ENCODE data around the gene PEAK3. TPM values are rescaled to one million over a fixed set of nuclear protein-coding genes. Genes with fewer than 3 reads are reported as not detected.
A peak's percentile ranks its signal among the peaks of the same experiment; 100 is the strongest.

PEAK3 gene
- total RNA-seq, 1 experiment from 2014 or later, result not detected

- CTCF ChIA-PET, result no interaction called here
Measured at GRCh38 chr19:2242092-2242537, 39.9 kb downstream of the PEAK3 start.

DNA sequence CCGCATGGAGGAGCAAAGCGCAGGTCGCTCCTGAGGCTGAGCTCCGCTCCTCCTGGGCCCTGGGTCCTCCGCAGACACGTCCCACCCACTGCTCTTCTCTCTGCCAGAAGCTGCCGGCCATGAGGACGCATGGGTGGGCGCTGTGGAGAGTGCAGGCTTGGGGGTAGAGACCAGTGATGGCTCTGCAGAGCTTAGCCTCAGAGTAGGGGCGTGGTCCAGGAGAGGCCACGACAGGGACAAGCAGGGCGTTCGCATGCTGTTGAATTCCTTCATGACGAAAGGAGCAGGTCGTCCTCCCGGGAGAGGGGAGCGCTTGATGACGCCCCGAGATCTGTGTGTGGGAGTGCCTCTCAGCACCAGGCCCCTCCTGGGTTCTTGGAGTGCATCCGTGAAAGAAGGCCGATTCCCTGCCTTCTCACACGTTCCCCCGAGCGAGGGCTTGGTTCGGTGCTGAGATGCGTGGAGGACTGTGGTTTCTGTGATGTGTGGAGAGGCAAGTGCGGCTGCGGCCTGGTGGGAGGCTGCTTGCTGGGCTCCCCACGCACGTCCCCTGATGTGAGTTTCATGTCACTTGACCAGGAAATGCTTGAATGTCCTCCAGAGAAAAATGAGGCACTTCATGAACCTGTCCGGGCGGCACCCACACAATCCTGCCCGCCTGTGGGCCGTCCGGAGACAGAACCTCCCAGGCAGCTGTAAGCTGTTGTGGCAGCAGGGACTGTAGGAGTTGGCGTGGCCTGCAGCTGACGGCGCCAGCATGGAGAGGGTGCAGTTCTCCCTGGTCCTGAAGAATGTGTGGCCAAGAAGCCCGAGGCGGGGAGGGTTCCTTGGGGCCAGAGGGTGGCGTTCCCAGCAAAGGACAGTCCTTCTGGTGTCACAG, 40.9 kb downstream of the PEAK3 start:
- Mint-ChIP-seq H3K27ac (ENCODE audit: low read depth, unreplicated experiment) (peak overlapping the region; percentile 67), H3K27me3 (ENCODE audit: insufficient read depth, unreplicated experiment) (no peaks in the 10 kb centered on the region), H3K36me3 (ENCODE audit: insufficient read depth, unreplicated experiment) (peaks cover 58% of the 10 kb centered on the region), H3K4me3 (ENCODE audit: unreplicated experiment) (peak overlapping the region; percentile 86), H3K9me3 (ENCODE audit: unreplicated experiment) (no peaks in the 10 kb centered on the region), H3K4me1 (ENCODE audit: insufficient read depth, unreplicated experiment) (peaks cover 28% of the 10 kb centered on the region)
- TF ChIP-seq, protein P1, sequence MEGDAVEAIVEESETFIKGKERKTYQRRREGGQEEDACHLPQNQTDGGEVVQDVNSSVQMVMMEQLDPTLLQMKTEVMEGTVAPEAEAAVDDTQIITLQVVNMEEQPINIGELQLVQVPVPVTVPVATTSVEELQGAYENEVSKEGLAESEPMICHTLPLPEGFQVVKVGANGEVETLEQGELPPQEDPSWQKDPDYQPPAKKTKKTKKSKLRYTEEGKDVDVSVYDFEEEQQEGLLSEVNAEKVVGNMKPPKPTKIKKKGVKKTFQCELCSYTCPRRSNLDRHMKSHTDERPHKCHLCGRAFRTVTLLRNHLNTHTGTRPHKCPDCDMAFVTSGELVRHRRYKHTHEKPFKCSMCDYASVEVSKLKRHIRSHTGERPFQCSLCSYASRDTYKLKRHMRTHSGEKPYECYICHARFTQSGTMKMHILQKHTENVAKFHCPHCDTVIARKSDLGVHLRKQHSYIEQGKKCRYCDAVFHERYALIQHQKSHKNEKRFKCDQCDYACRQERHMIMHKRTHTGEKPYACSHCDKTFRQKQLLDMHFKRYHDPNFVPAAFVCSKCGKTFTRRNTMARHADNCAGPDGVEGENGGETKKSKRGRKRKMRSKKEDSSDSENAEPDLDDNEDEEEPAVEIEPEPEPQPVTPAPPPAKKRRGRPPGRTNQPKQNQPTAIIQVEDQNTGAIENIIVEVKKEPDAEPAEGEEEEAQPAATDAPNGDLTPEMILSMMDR (IDR thresholded peaks at IDR 0.05; ENCODE audit: unreplicated experiment), result no peak
- intact Hi-C loops (cut with micrococcal nuclease), result no loop called here
- ChIA-PET POLR2A (interaction anchor here (1.3 to 4.1 kb wide), 5 partner anchors 8 to 29 kb away, joined by 5 to 79 read pairs (median 16); partner anchors contain the start of gene AMH), CTCF (interaction anchor here (0.8 kb wide), 1 partner anchor 33 kb away, joined by 3 read pairs; no protein-coding TSS in a partner anchor)
- no TSS peak for BruUV-seq (replicated peaks)
- DNase-seq (ENCODE audit: unreplicated experiment), result no peak

More at GRCh38 chr19:2242092-2242537, 39.9 kb downstream of the PEAK3 start:
- intact Hi-C loops (cut with micrococcal nuclease), result no loop called here
- BruUV-seq (replicated peaks), result no TSS peak
- H3K27ac Mint-ChIP-seq (ENCODE audit: low read depth, unreplicated experiment), result peak overlapping the region; percentile 16
- no peaks in the 10 kb centered on the region for H3K9me3 Mint-ChIP-seq (ENCODE audit: unreplicated experiment)
- POLR2A ChIA-PET, result no interaction called here
- H3K36me3 Mint-ChIP-seq (ENCODE audit: insufficient read depth, unreplicated experiment), result peaks cover 59% of the 10 kb centered on the region
- TF ChIP-seq, protein P1 (IDR thresholded peaks at IDR 0.05; ENCODE audit: unreplicated experiment), result no peak
- H3K27me3 Mint-ChIP-seq (ENCODE audit: insufficient read depth, unreplicated experiment), result no peaks in the 10 kb centered on the region
- no peak overlapping the region for H3K4me3 Mint-ChIP-seq (ENCODE audit: unreplicated experiment)
- peaks cover 28% of the 10 kb centered on the region for H3K4me1 Mint-ChIP-seq (ENCODE audit: insufficient read depth, unreplicated experiment)
- DNase-seq (ENCODE audit: unreplicated experiment), result no peak

DNA sequence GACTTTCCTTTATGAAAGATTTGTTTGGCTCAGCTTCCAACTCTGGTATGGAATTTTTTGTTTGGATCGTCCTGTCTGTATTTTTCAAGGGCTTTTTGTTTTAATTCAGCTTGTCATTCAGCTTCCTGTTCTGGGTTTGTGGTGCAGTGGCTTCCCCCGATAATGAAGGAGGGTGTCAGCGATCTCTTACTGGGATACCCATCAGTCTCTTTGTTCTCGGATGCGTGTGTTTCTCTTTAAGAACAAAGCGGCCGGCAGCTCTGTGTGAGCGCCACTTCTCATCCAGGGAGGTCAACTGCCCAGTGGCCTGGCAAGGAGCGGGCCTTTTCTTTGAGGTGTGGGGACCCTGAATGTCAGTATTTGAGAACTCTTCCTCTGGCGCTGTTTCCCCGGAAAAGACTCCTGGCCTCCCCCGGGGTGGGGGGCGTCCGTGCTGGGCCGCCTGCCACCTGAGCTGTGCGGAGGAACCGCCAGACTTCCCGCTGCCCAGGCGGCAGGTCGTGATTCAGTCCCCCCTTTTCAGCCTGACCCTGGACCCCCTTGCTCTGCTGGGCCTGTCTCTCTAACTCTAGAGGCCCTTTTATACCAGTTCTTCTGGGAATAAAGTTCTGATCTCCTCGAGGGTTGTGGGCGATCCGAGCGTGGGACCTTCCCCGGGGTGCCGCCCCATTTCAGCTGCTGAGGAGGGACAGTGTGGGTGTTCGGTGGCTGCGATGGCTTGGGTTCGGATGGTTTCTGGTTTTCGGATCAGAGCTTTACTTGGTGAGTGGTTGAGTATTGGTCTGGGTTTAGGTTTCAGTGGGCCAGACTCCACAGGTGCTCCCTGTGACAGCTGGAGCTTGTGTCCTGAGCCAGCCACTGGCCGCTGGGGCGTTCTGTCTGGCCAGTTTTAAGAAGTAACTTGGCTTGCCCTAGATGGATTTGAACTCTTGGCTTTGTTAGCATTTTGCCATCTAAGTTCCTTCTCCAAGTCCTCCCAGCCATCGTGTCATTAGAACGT, 41.9 kb downstream of the PEAK3 start:
- Mint-ChIP-seq H3K4me1 (ENCODE audit: insufficient read depth, unreplicated experiment) (peaks cover 23% of the 10 kb centered on the region), H3K36me3 (ENCODE audit: insufficient read depth, unreplicated experiment) (peaks cover 48% of the 10 kb centered on the region)
- BruUV-seq (replicated peaks), result no TSS peak

More for the DNA sequence above, 41.9 kb downstream of the PEAK3 start:
- Mint-ChIP-seq H3K27me3 (ENCODE audit: insufficient read depth, unreplicated experiment) (no peaks in the 10 kb centered on the region), H3K27ac (ENCODE audit: low read depth, unreplicated experiment) (peak overlapping the region; percentile 67), H3K4me3 (ENCODE audit: unreplicated experiment) (peak overlapping the region; percentile 86), H3K9me3 (ENCODE audit: unreplicated experiment) (no peaks in the 10 kb centered on the region)
- CTCF ChIA-PET, result interaction anchor here (0.6 to 3.2 kb wide), 7 partner anchors 20 to 152 kb away, joined by 3 to 20 read pairs (median 3); no protein-coding TSS in a partner anchor
- intact Hi-C loops (cut with micrococcal nuclease), result loop anchor here (5.0 kb wide), 2 partner anchors 77 to 372 kb away; no protein-coding TSS in a partner anchor
- POLR2A ChIA-PET, result interaction anchor here (0.7 to 4.1 kb wide), 20 partner anchors 9 to 388 kb away, joined by 3 to 79 read pairs (median 4); partner anchors contain the start of genes ABHD17A, AMH, AP3D1 and LMNB2
- TF ChIP-seq, protein P1 (IDR thresholded peaks at IDR 0.05; ENCODE audit: unreplicated experiment), result no peak
- DNase-seq (ENCODE audit: unreplicated experiment), result no peak
